Stimulated activated CD8-positive, alpha-beta memory T cell treated with anti-CD3 and anti-CD28 coated beads, Interleukin-12 subunit alpha, Interleukin-12 subunit beta, amount 100 ng/mL, for 4 hours (primary cell): Measurements from ENCODE around the gene NCR3LG1.
"Not testable (repeated sequence)": the region's sequence is repeated elsewhere in the genome, so short reads cannot be mapped to it uniquely, and the experiment has no call there.

ENCODE experiments used
- DNase-seq: peaks from one replicate; pipeline ENCODE4 v3.0.0-alpha.2; 2020; ENCODE audit warnings: low read depth

NCR3LG1 gene

DNA sequence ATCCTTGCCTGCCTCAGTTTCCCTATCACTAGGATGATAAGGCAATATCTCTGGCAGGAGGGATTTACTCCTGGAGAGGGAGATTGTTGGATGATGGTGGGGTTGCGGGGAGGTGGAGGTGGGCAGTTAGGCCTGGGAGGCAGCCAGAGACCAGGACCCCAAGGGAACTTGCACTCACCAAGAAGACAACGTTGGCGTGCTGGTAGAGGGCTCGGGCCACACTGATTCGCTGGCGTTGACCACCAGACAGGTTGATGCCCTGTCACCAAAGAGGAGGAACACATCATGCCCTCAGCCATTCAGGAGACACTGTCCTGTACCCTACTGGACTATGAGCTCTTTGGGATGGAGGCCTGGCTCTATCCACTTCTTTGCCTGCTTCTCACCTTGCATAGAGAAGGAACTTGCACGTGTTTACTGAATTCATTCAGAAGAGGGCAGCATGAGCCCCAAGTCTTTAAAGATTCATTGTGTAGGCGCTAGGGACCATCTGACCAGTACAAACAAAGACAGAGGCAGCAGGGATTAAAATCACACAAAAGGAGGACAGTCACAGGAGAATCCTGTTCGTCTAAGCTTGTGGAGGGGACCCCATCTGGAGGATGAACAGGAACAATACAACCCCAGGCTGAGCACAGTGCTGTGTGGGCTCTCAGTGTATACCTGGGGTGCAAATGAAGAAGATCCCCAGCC lies 61.0 kb downstream of the NCR3LG1 start:
- no peak for DNase-seq

DNA sequence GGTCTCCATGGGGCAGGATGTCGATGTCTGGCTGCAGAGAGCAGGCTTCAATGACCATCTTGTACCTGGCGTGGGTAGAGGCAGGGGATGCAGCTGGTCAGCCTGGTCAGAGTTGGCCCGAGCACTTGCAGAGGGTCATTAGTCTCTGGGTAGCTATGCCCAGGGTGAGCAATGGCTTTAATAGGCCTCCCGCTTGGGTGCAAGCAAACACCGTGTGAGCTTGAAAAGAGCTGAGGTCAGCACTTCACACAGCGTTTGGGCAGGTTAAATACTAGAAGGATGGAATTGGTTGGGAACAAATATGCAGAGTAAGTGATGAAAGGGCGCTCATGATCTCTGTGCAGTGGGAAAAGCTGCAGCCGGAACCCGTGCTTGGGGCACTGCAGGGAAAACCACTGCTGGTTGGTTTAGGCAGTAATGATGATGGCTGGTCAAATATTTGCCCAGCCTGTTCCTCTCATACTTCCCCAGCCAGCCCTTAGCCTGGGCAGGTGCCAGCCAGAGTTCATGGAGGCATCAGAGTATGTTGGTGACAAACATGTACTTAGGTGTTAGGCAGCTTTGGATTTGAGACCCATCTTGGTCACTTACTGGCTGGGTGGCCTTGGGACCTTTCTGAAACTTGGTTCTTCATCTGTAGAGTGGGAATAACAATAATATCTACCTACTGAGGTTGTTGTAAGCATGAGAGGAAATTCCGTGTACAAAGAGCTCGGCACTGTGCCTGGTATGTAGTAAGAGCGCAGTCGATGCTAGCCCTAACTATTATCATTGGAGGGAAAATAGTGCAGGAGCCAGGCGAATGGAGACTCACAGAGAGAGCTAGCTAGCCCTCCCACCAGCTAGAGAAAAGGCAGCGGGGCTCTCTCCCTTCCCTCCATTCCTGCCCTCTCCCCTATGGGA lies 62.1 kb downstream of the NCR3LG1 start:
- no peak for DNase-seq

DNA sequence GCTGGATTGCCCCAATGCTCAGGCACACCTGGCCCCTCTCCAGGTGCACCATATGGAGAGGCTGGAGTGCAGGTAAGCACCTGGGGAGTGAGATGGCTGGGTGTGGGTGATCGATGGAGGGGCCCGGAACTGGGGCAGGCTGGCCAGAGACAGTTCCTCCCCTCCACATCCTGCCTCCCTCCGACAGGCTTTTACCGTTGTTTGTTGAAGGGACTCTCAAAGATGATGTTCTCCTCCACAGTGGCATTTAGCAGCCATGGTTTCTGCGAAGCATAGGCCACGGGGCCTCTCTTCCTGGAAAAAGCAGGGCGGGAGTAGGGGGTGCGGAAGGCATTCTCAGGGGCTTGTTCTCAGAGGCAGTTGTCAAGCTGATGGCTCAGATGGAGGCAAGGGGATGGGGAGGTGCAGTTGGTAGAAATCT lies 62.7 kb downstream of the NCR3LG1 start:
- DNase-seq: no peak

DNA sequence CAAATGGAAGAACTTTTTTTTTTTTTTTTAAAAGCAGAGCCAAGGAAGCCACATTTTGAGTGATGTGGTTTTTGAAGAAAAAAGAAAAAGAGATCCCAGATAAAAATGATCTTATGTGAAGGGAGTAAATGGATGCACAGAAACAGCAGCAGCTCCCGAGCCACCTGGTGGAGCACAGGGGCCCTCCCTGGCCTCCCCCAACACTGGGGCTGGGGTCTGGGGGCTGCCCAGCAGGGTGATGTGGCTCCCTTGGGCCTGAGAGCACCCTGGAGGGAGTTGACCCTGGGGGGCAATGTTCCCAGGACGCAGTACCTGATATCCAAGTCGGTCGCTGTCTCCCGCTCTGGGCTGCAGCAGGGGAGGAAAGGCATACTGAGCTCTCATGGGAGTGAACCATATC lies 63.4 kb downstream of the NCR3LG1 start:
- DNase-seq: no peak

- no peak for DNase-seq
Measured at GRCh38 chr11:17415523-17416104, 64.0 kb downstream of the NCR3LG1 start.

DNA sequence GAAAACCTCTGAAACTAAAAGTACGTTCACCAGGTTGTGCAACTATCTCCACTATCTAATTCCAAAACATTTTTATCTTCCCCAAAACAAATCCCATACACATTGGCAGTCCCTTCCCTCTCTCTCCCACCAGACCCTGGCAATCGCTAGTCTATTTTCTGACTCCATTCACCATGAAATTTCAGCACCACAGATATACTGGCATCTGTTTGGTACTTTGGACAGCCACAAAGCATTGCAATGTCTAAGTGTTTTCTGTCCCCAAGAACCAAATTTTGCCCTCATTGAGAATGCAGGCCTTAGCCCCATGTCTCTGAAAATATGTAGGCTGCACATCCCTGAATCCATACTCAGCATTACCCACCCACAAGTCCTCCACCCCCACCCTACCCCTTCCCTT lies 64.9 kb downstream of the NCR3LG1 start:
- no peak for DNase-seq

DNA sequence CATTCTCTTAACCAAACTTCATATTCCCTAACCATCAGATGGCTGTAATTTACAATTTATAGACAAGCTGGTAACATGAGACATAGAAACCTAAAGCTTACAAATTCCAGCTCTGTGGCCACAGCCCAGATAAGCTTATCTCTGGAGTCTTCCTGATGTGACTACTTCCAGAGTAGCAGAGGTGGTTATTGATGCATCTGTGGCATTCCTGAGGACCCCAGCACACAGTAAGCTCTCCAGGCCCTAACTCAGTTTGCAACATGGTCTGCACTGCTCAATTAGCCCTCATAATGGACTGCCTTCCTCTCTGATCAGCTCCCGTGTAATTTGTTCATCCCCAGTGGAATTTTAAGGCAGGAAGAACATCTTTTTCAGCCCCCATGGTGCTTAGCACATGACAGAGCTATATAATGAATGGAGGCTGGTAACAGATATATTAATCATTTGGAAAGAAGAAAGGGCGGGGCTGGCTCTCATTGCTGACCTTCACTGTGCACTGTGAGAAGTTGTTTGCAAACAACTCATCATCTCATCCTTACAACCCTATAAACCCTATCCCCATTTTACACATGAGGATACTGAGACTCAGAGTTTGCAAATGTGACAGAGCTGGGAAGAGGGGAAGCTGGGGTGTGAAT lies 67.0 kb downstream of the NCR3LG1 start:
- DNase-seq: no peak

- DNase-seq: no peak
Measured at GRCh38 chr11:17421781-17422180, 70.2 kb downstream of the NCR3LG1 start.

- DNase-seq: no peak
Measured at GRCh38 chr11:17423533-17424310, 72.1 kb downstream of the NCR3LG1 start.

DNA sequence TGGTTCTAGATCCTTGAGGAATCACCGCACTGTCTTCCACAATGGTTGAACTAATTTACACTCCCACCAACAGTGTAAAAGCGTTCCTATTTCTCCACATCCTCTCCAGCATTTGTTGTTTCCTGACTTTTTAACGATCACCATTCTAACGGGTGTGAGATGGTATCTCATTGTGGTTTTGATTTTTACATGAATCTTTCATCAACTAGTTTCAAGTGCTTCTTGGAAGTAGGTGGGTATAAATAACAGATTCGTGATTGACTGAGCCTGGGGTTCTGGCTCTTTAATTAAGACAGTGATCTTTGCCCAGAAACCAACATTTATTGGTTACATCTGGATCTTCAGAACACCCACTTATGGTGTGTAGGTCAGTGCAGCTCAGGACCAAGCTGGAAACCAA lies 74.6 kb downstream of the NCR3LG1 start:
- DNase-seq: not testable (repeated sequence)
